Esophagus squamous epithelium (tissue), 4 donors: Measurements from ENCODE around the gene TEAD1.

ENCODE experiments used
- POLR2A ChIP-seq, 4 donors: fragments of 450-650 bp; IDR thresholded peaks; one replicate each; pipeline ENCODE4 v1.6.1; 2017; ENCODE audit warnings: antibody characterized with exemption in 4 of 4, mild to moderate bottlenecking in 4 of 4, moderate library complexity in 3 of 4
- TF ChIP-seq, protein P1 (sequence below), 6 experiments: fragments of 450-650 bp in 4 of 6; fragments of 200-600 bp in 2 of 6; sonication (generic) in 2 of 6; IDR thresholded peaks; one replicate each; pipeline ENCODE4 v1.5.1; 2016 to 2019; ENCODE audit warnings: antibody characterized with exemption in 6 of 6, mild to moderate bottlenecking in 4 of 6, moderate library complexity in 4 of 6

DNA sequence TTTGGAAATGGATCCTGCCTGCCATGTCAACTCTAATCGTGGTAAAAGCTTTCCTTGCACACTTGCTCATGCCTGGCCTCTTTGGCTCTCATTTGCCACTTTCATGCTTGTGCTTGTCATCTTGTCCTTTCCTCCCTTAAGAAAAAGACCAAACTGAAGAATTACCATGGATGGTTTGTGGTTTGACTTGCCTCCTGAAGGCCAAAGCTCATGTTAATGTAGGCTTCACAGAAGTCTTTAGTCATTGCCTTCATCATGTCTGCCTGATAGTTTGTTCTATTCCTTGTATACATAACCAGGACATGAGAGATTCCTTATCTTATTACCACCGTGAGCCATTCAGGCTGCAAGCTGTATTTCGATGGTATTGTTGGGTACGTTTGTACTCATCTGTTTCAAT lies 17.3 kb downstream of the TEAD1 start:
- TF ChIP-seq, protein P1, sequence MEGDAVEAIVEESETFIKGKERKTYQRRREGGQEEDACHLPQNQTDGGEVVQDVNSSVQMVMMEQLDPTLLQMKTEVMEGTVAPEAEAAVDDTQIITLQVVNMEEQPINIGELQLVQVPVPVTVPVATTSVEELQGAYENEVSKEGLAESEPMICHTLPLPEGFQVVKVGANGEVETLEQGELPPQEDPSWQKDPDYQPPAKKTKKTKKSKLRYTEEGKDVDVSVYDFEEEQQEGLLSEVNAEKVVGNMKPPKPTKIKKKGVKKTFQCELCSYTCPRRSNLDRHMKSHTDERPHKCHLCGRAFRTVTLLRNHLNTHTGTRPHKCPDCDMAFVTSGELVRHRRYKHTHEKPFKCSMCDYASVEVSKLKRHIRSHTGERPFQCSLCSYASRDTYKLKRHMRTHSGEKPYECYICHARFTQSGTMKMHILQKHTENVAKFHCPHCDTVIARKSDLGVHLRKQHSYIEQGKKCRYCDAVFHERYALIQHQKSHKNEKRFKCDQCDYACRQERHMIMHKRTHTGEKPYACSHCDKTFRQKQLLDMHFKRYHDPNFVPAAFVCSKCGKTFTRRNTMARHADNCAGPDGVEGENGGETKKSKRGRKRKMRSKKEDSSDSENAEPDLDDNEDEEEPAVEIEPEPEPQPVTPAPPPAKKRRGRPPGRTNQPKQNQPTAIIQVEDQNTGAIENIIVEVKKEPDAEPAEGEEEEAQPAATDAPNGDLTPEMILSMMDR (IDR thresholded peaks at IDR 0.05) = no peak
- no peak for TF ChIP-seq POLR2A (IDR thresholded peaks at IDR 0.05)
